Esophagus squamous epithelium (tissue), 5 donors: ENCODE results near the gene DCHS1. TPM values are rescaled to one million over a fixed set of nuclear protein-coding genes. Genes with fewer than 3 reads are reported as not detected.
A peak's percentile ranks its signal among the peaks of the same experiment; 100 is the strongest.

ENCODE experiments used
- DNase-seq: peaks from one replicate; lab custom pipeline; 2025; lab: John Stamatoyannopoulos, UW
- H3K27ac ChIP-seq, 4 donors: fragments of 200-600 bp; sonication (generic); one replicate each; pipeline ENCODE4 v1.5.1; 2016 to 2019; ENCODE audit warnings: mild to moderate bottlenecking in 1 of 4
- H3K27me3 ChIP-seq, 4 donors: fragments of 200-600 bp; sonication (generic); 1 replicate in 3 of 4; 2 replicates in 1 of 4; pipeline versions ENCODE4 v1.5.1 to v1.6.0; 2017 to 2021; ENCODE audit warnings: antibody characterized with exemption in 1 of 4
- H3K36me3 ChIP-seq, 3 donors: fragments of 200-600 bp; sonication (generic); one replicate each; pipeline ENCODE4 v1.5.1; 2016 to 2019
- H3K4me1 ChIP-seq, 3 donors: fragments of 200-600 bp; sonication (generic); one replicate each; pipeline ENCODE4 v1.5.1; 2017 to 2019
- H3K4me3 ChIP-seq, 4 donors: fragments of 200-600 bp; sonication (generic); 1 replicate in 3 of 4; 2 replicates in 1 of 4; pipeline ENCODE4 v1.5.1; 2016 to 2019; ENCODE audit warnings: mild to moderate bottlenecking in 2 of 4, moderate library complexity in 1 of 4
- H3K9me3 ChIP-seq, 3 donors: fragments of 200-600 bp; sonication (generic); one replicate each; pipeline ENCODE4 v1.5.1; 2016 to 2019
- CTCF ChIP-seq, 6 experiments: fragments of 450-650 bp in 4 of 6; fragments of 200-600 bp in 2 of 6; sonication (generic) in 2 of 6; IDR thresholded peaks; one replicate each; pipeline ENCODE4 v1.5.1; 2016 to 2019; ENCODE audit warnings: antibody characterized with exemption in 6 of 6, mild to moderate bottlenecking in 4 of 6, moderate library complexity in 4 of 6
- POLR2A ChIP-seq, 4 donors: fragments of 450-650 bp; IDR thresholded peaks; one replicate each; pipeline ENCODE4 v1.6.1; 2017; ENCODE audit warnings: antibody characterized with exemption in 4 of 4, mild to moderate bottlenecking in 4 of 4, moderate library complexity in 3 of 4
- WGBS, 2 donors: methylation state at CpG; one replicate each; pipeline ENCODE4 v1.1.5; 2018; 5-methylcytosine and 5-hydroxymethylcytosine counted together
- intact Hi-C: fragments of 100-400 bp; cut with DNase I; formaldehyde crosslinking; loops from one replicate; pipeline ENCODE4 v1.15.0; 2022
- total RNA-seq, 4 donors: library from RNA; depleted of rRNA; stranded (reverse); fragments of >200 nt; gene quantifications; one replicate each; pipeline ENCODE4 v1.1.0, GENCODE V29; 2016
- donor health status: DM: yes; HTN: yes; CAD: no.

DCHS1 gene
- total RNA-seq, 4 donors from 2014 or later, result 1.1 to 9.9 (median 2.3) TPM

DNA sequence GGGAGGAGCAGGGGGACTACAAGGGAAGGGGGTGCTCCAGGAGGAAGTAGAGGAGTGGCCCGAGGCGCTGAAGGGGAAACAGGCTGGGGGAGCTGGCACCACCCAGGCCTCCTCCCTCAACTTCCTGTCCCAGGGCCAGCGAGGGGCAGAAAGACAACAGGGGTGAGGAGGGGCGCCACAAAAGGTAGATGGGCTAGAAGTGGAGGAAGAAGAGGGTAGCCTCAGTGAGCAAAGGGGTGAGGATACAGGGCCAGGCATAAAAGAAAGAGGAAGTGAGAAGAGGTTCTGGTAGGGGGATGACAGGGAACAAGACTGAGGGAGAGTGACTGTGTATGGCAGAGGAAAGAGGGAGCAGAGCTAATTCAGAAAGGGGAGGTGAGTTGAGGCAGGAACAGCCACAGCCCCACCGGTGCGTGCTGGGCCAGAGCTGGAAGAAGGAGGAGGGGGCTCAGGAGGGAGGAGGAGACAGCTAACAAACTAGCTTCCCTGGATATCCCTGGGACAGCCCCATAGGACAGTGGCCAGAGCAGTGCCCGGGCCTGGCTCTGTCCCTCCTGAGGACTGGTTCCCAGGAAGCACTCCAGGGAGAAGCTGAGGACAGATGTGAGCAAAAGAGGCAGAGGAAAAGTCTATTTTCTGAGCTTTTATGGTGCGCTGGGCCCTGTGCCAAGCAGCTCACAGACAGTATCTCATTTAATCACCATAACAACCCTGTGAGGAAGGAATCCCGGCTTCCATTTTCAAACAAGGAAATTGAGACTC is 8.5 kb downstream of the DCHS1 start:
- 44 to 51% methylated on average over 8 to 9 of the region's 9 CpGs for WGBS, 2 donors
- Histone ChIP-seq H3K36me3 (no peaks in the 10 kb centered on the region), H3K27ac (peak overlapping the region; percentile 38 to 85 (median 72)), H3K4me3 (no peak overlapping the region), H3K9me3 (no peaks in the 10 kb centered on the region), H3K27me3 (peaks cover 0 to 15% (median 0%) of the 10 kb centered on the region in 4 donors), H3K4me1 (peaks cover 15 to 41% (median 23%) of the 10 kb centered on the region in 3 donors)
- TF ChIP-seq POLR2A (IDR thresholded peaks at IDR 0.05), result no peak
- no peak for TF ChIP-seq CTCF (IDR thresholded peaks at IDR 0.05)
- no peak for DNase-seq
- intact Hi-C loops, result no loop called here

DNA sequence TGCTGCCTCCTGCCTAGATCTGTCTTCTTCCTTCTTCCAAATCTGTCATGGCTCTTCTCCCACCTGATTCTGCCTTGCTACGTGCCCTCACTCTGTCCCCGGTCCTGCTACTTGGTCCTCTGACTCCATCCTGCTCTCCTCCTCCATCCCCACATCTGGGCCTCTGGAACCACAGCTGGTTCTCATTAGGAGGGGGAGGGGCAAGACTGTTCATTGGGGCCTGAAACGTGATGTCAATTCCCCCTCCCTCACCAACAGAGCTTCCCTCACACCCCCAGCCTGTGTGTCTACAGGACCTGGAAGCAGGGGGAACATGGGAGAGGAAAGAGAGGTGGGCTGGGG is 9.1 kb downstream of the DCHS1 start:
- H3K27me3 ChIP-seq, result peaks cover 0 to 12% (median 0%) of the 10 kb centered on the region in 4 donors
- no peak overlapping the region for H3K4me3 ChIP-seq
- H3K36me3 ChIP-seq, result no peaks in the 10 kb centered on the region
- no peaks in the 10 kb centered on the region for H3K9me3 ChIP-seq
- H3K27ac ChIP-seq, result peak overlapping the region; percentile 38 to 85 (median 72)
- DNase-seq, result no peak
- 28 to 42% methylated on average over 2 of the region's 3 CpGs for WGBS, 2 donors
- H3K4me1 ChIP-seq, result peaks cover 15 to 41% (median 23%) of the 10 kb centered on the region in 3 donors
- TF ChIP-seq POLR2A (IDR thresholded peaks at IDR 0.05) (no peak), CTCF (IDR thresholded peaks at IDR 0.05) (no peak)
- intact Hi-C loops, result no loop called here

GRCh38 chr11:6646071-6646470 is 9.5 kb downstream of the DCHS1 start:
- intact Hi-C loops, result no loop called here
- TF ChIP-seq POLR2A (IDR thresholded peaks at IDR 0.05) (no peak), CTCF (IDR thresholded peaks at IDR 0.05) (no peak)
- peaks cover 0 to 2% (median 0%) of the 10 kb centered on the region in 3 donors for H3K36me3 ChIP-seq
- H3K9me3 ChIP-seq, result no peaks in the 10 kb centered on the region
- WGBS, 2 donors, result 51 to 65% methylated on average over 12 of the region's 12 CpGs
- peak overlapping the region in 1 of 4 donors; percentile 21 for H3K4me3 ChIP-seq
- peaks cover 15 to 41% (median 23%) of the 10 kb centered on the region in 3 donors for H3K4me1 ChIP-seq
- H3K27ac ChIP-seq, result peak overlapping the region in 3 of 4 donors; percentile 68 to 85 (median 77)
- no peak for DNase-seq
- peaks cover 0 to 7% (median 0%) of the 10 kb centered on the region in 4 donors for H3K27me3 ChIP-seq

GRCh38 chr11:6642957-6643356 is 12.7 kb downstream of the DCHS1 start:
- TF ChIP-seq CTCF (IDR thresholded peaks at IDR 0.05) (no peak), POLR2A (IDR thresholded peaks at IDR 0.05) (no peak)
- Histone ChIP-seq H3K27me3 (no peaks in the 10 kb centered on the region), H3K4me3 (no peak overlapping the region), H3K27ac (no peak overlapping the region), H3K4me1 (peaks cover 15 to 42% (median 27%) of the 10 kb centered on the region in 3 donors), H3K36me3 (peaks cover 0 to 17% (median 0%) of the 10 kb centered on the region in 3 donors), H3K9me3 (no peaks in the 10 kb centered on the region)
- DNase-seq, result no peak
- intact Hi-C loops, result no loop called here
- WGBS, 2 donors, result 78% methylated on average over 7 of the region's 7 CpGs

DNA sequence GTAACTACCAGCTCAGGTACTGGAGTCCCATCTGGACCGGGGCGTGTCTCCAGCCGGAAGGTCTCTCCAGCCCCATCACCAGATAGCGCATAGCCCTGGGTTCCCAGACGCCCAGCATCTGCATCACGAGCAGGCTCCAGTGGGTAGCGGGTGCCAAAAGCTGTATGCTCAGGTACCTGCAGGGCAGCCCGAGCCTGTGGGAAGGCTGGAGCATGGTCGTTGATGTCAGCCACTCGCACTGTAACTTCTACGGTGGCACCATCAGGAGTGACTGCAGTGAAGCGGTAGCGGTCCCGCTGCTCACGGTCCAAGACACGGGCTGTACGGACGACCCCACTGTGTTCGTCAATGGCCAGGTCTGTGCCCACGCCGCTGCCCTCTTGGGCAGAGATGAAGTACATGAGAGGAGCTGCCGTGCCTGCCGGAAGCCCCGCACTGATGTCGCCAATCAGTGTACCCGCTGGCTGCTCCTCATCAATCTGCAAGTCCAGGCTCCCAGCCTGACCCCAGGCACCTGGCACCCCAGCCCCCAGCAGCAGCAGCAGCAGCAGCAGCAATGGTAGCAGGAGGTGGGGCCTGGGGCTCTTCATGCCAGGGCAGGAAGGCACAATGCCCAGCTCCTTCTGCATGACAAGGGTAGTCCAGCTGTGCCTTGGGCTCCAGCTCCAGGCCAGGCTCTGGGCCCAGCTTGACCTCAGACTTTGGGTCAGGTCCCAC is 14.5 kb downstream of the DCHS1 start:
- intact Hi-C loops, result no loop called here
- Histone ChIP-seq H3K4me1 (peaks cover 10 to 42% (median 20%) of the 10 kb centered on the region in 3 donors), H3K36me3 (peaks cover 0 to 17% (median 0%) of the 10 kb centered on the region in 3 donors), H3K4me3 (no peak overlapping the region), H3K9me3 (no peaks in the 10 kb centered on the region), H3K27ac (no peak overlapping the region), H3K27me3 (no peaks in the 10 kb centered on the region)
- no peak for DNase-seq
- 100% methylated on average over 5 of the region's 26 CpGs; no CpG with 5 or more reads in 1 of the 2 donors for WGBS, 2 donors
- TF ChIP-seq POLR2A (IDR thresholded peaks at IDR 0.05) (no peak), CTCF (IDR thresholded peaks at IDR 0.05) (no peak)
